Astrocyte (in vitro differentiated cells and primary cell): ENCODE data around the gene RTKN2.

Experiments
- EZH2 ChIP-seq: IDR thresholded peaks from 2 replicates; pipeline ENCODE4 v1.6.1; 2012; ENCODE audit warnings: mild to moderate bottlenecking, low read length, inconsistent platforms; ENCODE audit not compliant: insufficient read depth
- TF ChIP-seq, protein P1 (sequence below): IDR thresholded peaks from 2 replicates; pipeline ENCODE4 v1.5.1; 2011; ENCODE audit warnings: low read depth, mild to moderate bottlenecking, inconsistent platforms, low read length, moderate library complexity; ENCODE audit not compliant: insufficient read depth

DNA sequence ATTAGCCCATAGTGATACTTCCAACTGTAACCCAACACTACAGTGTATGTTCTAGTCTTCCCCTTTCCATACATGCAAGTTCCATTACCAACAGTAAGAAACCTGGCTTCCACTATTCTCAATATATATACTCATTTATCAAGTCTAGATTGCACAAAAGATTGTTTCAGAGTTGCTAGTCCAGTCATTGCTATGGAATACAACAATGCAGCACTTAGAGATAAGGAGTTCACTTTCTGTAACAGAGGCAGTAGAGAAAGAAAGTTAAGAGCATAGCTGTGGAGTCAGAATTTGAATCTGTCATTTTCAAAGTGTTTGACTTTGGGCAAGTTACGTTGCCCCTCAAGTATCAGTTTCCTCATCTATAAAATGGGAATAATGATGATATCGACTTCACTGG lies 90.1 kb downstream of the RTKN2 start:
- TF ChIP-seq, protein P1, sequence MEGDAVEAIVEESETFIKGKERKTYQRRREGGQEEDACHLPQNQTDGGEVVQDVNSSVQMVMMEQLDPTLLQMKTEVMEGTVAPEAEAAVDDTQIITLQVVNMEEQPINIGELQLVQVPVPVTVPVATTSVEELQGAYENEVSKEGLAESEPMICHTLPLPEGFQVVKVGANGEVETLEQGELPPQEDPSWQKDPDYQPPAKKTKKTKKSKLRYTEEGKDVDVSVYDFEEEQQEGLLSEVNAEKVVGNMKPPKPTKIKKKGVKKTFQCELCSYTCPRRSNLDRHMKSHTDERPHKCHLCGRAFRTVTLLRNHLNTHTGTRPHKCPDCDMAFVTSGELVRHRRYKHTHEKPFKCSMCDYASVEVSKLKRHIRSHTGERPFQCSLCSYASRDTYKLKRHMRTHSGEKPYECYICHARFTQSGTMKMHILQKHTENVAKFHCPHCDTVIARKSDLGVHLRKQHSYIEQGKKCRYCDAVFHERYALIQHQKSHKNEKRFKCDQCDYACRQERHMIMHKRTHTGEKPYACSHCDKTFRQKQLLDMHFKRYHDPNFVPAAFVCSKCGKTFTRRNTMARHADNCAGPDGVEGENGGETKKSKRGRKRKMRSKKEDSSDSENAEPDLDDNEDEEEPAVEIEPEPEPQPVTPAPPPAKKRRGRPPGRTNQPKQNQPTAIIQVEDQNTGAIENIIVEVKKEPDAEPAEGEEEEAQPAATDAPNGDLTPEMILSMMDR: no peak
- TF ChIP-seq EZH2: no peak
